Heart right ventricle (tissue), 16 donors: ENCODE results near the gene MMP10. TPM values are rescaled to one million over a fixed set of nuclear protein-coding genes. Genes with fewer than 3 reads are reported as not detected.

Source experiments
- ATAC-seq, 8 donors: fragments of 200-7000 bp; cut with Tn5 transposase; one replicate each; pipeline ENCODE4 v1.9.1; 2020; ENCODE audit warnings: mild to moderate bottlenecking in 8 of 8, moderate library complexity in 8 of 8, moderate number of reproducible peaks in 1 of 8
- DNase-seq, 2 donors: peaks; one replicate each; pipeline ENCODE4 v3.0.0-alpha.2; 2020
- H3K27ac ChIP-seq, 10 donors: fragments of 200-600 bp; sonication (generic) in 2 of 10; one replicate each; pipeline versions ENCODE4 v1.5.0 to v1.8.0; 2020 to 2022; ENCODE audit warnings: mild to moderate bottlenecking in 3 of 10
- H3K27me3 ChIP-seq, 7 donors: fragments of 200-600 bp; one replicate each; pipeline ENCODE4 v1.8.0; 2021 to 2022; ENCODE audit warnings: mild to moderate bottlenecking in 2 of 7
- H3K36me3 ChIP-seq, 9 donors: fragments of 200-600 bp; sonication (generic) in 1 of 9; one replicate each; pipeline versions ENCODE4 v1.5.0 to v1.8.0; 2020 to 2022; ENCODE audit warnings: mild to moderate bottlenecking in 2 of 9
- H3K4me1 ChIP-seq, 9 donors: fragments of 200-600 bp; sonication (generic) in 1 of 9; one replicate each; pipeline versions ENCODE4 v1.5.0 to v1.8.0; 2020 to 2022; ENCODE audit warnings: mild to moderate bottlenecking in 4 of 9
- H3K4me3 ChIP-seq, 10 donors: fragments of 200-600 bp; sonication (generic) in 2 of 10; one replicate each; pipeline versions ENCODE4 v1.5.0 to v1.8.0; 2020 to 2022; ENCODE audit warnings: mild to moderate bottlenecking in 7 of 10, moderate library complexity in 2 of 10
- H3K9me3 ChIP-seq, 11 donors: fragments of 200-600 bp in 10 of 11; sonication (generic) in 2 of 11; one replicate each; pipeline versions ENCODE4 v1.5.0 to v1.8.0; 2013 to 2022; ENCODE audit warnings: mild to moderate bottlenecking in 2 of 11, control low read depth in 1 of 11, moderate library complexity in 1 of 11
- WGBS, 2 donors: extraction: QIAGEN DNeasy Blood & Tissue Kit; methylation state at CpG; one replicate each; pipeline ENCODE4 v1.1.7; 2013; ENCODE audit warnings: inconsistent platforms in 1 of 2; 5-methylcytosine and 5-hydroxymethylcytosine counted together
- intact Hi-C, 10 donors: fragments of 100-400 bp; cut with DNase I; formaldehyde crosslinking; loops; one replicate each; pipeline versions ENCODE4 v1.11.1 to v1.14.2; 2022
- polyA plus RNA-seq, 2 donors: library from polyadenylated mRNA; stranded (reverse); fragments of 200-250 nt; gene quantifications; one replicate each; pipeline ENCODE4 v1.2.3, GENCODE V29; 2013
- total RNA-seq, 10 donors: library from RNA; stranded (reverse); fragmentation: NEBNext Ultra II Directional in 3 of 10; extraction: Animal tissue kit (Norgen Biotek cat#: 25700) in 3 of 10; gene quantifications; one replicate each; pipeline versions ENCODE4 v1.2.1 to v1.2.4, GENCODE V29; 2021 to 2023
- TF ChIP-seq, protein P1 (sequence below), 9 donors: fragments of 200-600 bp; sonication (generic) in 2 of 9; IDR thresholded peaks; one replicate each; pipeline versions ENCODE4 v1.5.0 to v1.8.0; 2021 to 2022; ENCODE audit warnings: antibody characterized with exemption in 9 of 9, mild to moderate bottlenecking in 5 of 9, moderate library complexity in 1 of 9
- donor health status: Arrhythmogenic right ventricular cardiomyopathy.
- donor health status: ischemic (EF 13 %, LVEDD 7.1; RV severe dilation, severe dysfunction).
- donor health status: healthy with polysubstance abuse.
- donor health status: DM: no; HTN: yes; CAD: no.
- donor health status: DM: no; HTN: no; CAD: no.
- donor health status: ischemic (EF 25% LVEDD 6.9; RV normal size, moderate dysfunction).
- donor health status: ischemic (EF 25% LVEDD 5.7; RV mildly dilated, moderate dysfunction).
- donor health status: healthy.
- donor health status: DM: yes; HTN: yes; CAD: no.
- donor health status: Ischemic cardiomyopathy.
- donor health status: ischemic (EF 35%, LVEDD 5.7; RV mildly dilated, moderate dysfunction).
- donor health status: nonischemic (EF 11% LVEDD 7.7; RV severe dilation, severe dysfunction).
- donor health status: DM: yes; HTN: yes; CAD: no.
- donor health status: PGD.
- donor health status: ischemic (EF 29% LVEDD 5.4; RV normal size, mild dysfunction).
- donor health status: nonischemic (EF 23%, LVEDD 6.1; RV moderate dilation, normal function).

The MMP10 gene
- total and polyA plus RNA-seq, 12 donors: not detected

DNA sequence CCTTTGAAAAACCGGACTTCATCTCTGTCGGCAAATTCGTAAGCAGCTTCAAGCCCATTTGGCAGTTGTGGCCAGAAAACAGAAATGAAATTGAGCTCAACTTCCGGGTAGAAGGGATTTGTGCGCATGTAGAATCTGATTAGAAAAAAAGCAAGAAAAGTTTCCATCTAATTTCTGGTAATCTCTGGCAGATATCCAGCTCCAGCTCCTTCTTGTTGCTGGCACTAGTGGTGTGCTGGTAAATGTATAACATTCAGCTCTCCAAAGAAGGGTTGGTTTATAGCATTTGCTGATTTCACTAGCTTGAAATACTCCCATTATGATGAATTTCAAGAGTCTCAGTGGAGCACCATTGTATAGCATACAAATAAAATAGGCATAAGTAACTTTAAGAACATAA lies 12.2 kb upstream of the MMP10 start:
- H3K4me3 ChIP-seq: no peak overlapping the region
- TF ChIP-seq, protein P1, sequence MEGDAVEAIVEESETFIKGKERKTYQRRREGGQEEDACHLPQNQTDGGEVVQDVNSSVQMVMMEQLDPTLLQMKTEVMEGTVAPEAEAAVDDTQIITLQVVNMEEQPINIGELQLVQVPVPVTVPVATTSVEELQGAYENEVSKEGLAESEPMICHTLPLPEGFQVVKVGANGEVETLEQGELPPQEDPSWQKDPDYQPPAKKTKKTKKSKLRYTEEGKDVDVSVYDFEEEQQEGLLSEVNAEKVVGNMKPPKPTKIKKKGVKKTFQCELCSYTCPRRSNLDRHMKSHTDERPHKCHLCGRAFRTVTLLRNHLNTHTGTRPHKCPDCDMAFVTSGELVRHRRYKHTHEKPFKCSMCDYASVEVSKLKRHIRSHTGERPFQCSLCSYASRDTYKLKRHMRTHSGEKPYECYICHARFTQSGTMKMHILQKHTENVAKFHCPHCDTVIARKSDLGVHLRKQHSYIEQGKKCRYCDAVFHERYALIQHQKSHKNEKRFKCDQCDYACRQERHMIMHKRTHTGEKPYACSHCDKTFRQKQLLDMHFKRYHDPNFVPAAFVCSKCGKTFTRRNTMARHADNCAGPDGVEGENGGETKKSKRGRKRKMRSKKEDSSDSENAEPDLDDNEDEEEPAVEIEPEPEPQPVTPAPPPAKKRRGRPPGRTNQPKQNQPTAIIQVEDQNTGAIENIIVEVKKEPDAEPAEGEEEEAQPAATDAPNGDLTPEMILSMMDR (IDR thresholded peaks at IDR 0.05): no peak
- H3K27ac ChIP-seq: no peak overlapping the region
- DNase-seq (no peak), ATAC-seq (no peak)
- intact Hi-C loops: no loop called here
- H3K36me3 ChIP-seq: no peaks in the 10 kb centered on the region
- 90 to 93% methylated on average over 5 of the region's 5 CpGs for WGBS, 2 donors
- H3K4me1 ChIP-seq: no peaks in the 10 kb centered on the region
- no peaks in the 10 kb centered on the region for H3K9me3 ChIP-seq
- H3K27me3 ChIP-seq: no peaks in the 10 kb centered on the region

DNA sequence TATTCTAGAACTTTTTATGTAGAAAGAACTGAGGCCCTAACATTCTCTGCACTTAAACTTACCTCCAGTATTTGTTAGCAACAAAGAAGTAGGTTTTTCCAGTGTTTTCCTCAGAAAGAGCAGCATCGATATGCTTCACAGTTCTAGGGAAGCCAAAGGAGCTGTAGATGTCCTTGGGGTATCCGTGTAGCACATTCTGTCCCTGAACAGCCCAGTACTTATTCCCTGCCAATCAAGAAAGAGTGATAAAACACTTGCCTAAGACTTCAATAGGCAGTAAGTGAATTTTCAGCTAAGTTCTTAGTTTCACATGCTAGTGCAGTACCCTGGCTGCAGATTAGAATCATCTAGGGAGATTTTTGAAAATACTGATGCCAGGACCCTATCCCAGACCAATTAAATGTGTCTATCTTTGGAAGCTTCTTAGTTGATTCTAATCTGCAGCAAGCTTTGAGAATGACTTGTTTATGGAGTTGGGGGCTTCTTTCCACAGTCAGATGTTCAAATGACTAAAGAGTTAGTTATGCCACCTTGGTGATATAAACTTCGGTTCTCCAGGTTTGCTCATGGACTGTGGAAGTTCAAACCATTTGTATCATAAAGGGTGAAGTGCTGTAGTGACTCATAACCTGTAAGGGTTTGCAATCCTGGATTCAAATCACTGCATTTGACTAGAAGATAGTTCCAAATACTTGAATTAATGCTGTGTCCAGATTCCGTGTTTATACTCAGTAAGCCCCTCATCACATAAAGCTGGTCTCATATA lies 11.0 kb upstream of the MMP10 start:
- H3K9me3 ChIP-seq: no peaks in the 10 kb centered on the region
- intact Hi-C loops: no loop called here
- TF ChIP-seq, protein P1 (IDR thresholded peaks at IDR 0.05): no peak
- H3K36me3 ChIP-seq: no peaks in the 10 kb centered on the region
- H3K4me3 ChIP-seq: no peak overlapping the region
- no peak overlapping the region for H3K27ac ChIP-seq
- ATAC-seq: no peak
- 72% methylated on average over 4 of the region's 4 CpGs for WGBS, 2 donors
- H3K4me1 ChIP-seq: no peaks in the 10 kb centered on the region
- DNase-seq: no peak
- H3K27me3 ChIP-seq: no peaks in the 10 kb centered on the region

DNA sequence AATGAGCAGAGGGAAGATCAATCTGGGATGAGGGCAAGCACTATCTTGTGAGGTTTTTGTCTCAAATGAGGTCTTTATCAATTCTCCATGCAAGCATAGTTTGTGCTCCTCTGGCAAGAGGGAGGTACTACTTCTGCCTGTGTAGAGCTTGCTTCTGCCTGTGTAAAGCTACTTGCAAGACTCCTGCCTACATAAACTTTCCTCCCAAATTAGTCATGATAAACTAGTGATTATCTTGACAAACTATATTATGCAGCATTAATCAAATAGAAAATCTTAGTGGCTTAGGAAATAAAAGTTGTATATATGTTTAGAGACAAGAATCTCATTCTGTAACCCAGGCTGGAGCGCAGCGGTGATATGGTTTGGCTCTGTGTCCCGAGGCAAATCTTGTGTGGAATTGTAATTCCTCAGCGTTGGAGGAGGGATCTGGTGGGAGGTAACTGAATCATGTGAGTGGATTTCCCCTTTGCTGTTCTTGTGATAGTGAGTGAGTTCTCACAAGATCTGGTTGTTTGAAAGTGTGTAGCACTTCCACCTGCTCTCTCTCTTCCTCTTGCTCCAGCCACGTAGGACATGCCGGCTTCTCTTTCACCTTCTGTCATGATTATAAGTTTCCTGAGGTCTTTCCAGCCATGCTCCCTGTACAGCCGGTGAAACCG lies 8.0 kb upstream of the MMP10 start:
- 81 to 84% methylated on average over 8 of the region's 8 CpGs for WGBS, 2 donors
- no peak overlapping the region for H3K27ac ChIP-seq
- TF ChIP-seq, protein P1 (IDR thresholded peaks at IDR 0.05): no peak
- H3K27me3 ChIP-seq: no peaks in the 10 kb centered on the region
- ATAC-seq (no peak), DNase-seq (no peak)
- intact Hi-C loops: no loop called here
- no peaks in the 10 kb centered on the region for H3K4me1 ChIP-seq
- no peak overlapping the region for H3K4me3 ChIP-seq
- no peaks in the 10 kb centered on the region for H3K36me3 ChIP-seq
- no peaks in the 10 kb centered on the region for H3K9me3 ChIP-seq

DNA sequence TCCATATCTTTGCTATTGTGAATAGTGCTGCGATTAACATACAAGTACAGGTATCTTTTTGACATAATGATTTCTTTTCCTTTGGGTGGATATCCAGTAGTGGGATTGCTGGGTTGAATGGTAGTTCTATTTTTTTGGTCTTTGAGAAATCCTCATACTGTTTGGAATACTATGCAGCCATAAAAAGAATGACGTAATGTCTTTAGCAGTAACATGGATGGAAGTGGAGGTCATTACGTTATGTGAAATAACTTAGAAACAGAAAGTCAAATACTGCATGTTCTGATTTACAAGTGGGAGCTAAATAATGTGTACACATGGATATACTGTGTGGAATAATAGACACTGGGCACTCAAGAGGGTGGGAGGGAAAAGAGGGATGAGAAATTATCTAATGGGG lies 4.0 kb upstream of the MMP10 start:
- Histone ChIP-seq H3K27ac (no peak overlapping the region), H3K36me3 (no peaks in the 10 kb centered on the region), H3K9me3 (no peaks in the 10 kb centered on the region), H3K4me1 (no peaks in the 10 kb centered on the region), H3K4me3 (no peak overlapping the region), H3K27me3 (peaks cover 0 to 6% (median 0%) of the 10 kb centered on the region in 7 donors)
- ATAC-seq: no peak
- WGBS, 2 donors: 84 to 86% methylated on average over 3 of the region's 3 CpGs
- no peak for DNase-seq
- TF ChIP-seq, protein P1 (IDR thresholded peaks at IDR 0.05): no peak
- intact Hi-C loops: no loop called here
